Measurements from ENCODE around the gene KLHDC7A. TPM values are rescaled to one million over a fixed set of nuclear protein-coding genes. Genes with fewer than 3 reads are reported as not detected.

Gene KLHDC7A
- total and polyA plus RNA-seq, 12 donors: 0.09 to 0.14 (median 0.13) TPM; not detected in 7

DNA sequence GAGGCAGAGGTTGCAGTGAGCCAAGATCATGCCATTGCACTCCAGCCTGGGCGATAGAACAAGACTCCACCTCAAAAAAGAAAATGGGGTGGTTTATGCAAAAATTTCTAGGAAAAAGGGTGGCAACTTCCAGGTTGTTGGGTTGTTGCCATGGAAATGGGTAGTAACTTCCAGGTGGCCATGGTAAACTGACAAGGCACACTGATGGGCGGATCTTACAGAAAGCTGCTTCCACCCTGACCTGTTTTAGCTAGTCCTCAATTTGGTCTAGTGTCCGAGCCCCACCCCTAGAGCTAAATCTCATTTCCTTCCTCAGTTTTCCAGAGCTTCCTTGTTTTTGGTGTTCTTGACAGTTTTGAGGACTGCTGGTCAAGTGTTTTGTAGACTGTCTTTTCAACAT lies 13.6 kb downstream of the KLHDC7A start:
- WGBS, 2 donors: 66 to 75% methylated on average over 3 of the region's 3 CpGs
- no peaks in the 10 kb centered on the region for H3K36me3 ChIP-seq
- TF ChIP-seq, protein P1, sequence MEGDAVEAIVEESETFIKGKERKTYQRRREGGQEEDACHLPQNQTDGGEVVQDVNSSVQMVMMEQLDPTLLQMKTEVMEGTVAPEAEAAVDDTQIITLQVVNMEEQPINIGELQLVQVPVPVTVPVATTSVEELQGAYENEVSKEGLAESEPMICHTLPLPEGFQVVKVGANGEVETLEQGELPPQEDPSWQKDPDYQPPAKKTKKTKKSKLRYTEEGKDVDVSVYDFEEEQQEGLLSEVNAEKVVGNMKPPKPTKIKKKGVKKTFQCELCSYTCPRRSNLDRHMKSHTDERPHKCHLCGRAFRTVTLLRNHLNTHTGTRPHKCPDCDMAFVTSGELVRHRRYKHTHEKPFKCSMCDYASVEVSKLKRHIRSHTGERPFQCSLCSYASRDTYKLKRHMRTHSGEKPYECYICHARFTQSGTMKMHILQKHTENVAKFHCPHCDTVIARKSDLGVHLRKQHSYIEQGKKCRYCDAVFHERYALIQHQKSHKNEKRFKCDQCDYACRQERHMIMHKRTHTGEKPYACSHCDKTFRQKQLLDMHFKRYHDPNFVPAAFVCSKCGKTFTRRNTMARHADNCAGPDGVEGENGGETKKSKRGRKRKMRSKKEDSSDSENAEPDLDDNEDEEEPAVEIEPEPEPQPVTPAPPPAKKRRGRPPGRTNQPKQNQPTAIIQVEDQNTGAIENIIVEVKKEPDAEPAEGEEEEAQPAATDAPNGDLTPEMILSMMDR (IDR thresholded peaks at IDR 0.05): no peak
- H3K4me3 ChIP-seq: no peak overlapping the region
- intact Hi-C loops (cut with DNase I): no loop called here
- no peak overlapping the region for H3K27ac ChIP-seq
- H3K4me1 ChIP-seq: no peaks in the 10 kb centered on the region
- ATAC-seq (no peak), DNase-seq (no peak)
- H3K27me3 ChIP-seq: peaks cover 0 to 54% (median 25%) of the 10 kb centered on the region in 7 donors
- H3K9me3 ChIP-seq: peaks cover 0 to 24% (median 0%) of the 10 kb centered on the region in 11 donors

DNA sequence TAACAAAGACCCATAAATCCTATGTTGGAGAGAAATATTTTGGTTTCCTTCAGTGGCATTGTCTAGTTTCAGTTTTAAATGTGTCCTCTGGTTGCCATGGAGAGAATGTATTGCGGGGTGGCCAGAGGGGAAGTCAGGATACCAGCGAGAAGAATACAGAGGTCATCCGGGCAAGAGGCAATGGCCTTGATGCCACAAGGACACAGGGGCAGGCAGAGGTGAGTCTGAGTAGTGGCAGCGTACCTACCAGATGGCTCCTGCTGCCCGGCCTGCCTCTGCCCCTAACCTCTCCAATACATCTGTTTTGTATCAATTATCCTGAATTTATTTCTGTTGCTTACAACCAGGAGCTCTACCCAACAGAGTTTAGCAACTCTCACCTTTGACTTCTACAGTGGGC lies 14.9 kb downstream of the KLHDC7A start:
- Histone ChIP-seq H3K9me3 (peaks cover 0 to 17% (median 0%) of the 10 kb centered on the region in 11 donors), H3K36me3 (no peaks in the 10 kb centered on the region), H3K4me3 (no peak overlapping the region), H3K27ac (no peak overlapping the region), H3K4me1 (no peaks in the 10 kb centered on the region), H3K27me3 (peaks cover 0 to 55% (median 20%) of the 10 kb centered on the region in 7 donors)
- intact Hi-C loops (cut with DNase I): no loop called here
- DNase-seq (no peak), ATAC-seq (no peak)
- 75 to 78% methylated on average over 5 of the region's 5 CpGs for WGBS, 2 donors
- TF ChIP-seq, protein P1 (IDR thresholded peaks at IDR 0.05): no peak

DNA sequence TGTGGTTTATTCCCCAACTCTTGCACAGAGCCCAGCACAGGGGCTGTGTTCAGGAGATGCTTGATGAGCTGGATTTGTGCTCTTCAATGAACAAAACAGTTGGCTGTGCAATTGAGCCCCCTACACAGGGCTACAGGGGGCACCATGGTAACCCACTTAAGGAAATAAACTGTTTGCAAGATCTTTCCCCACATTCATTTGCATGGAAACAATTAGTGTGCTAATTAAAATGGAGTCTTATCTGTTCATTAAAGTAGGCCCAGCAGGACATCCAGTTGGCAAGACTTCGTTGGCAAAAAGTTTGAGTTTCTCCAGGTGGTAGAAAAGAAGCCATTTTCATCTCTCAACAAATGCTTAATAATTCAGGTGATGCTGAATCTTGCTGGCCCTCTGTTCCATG lies 15.3 kb downstream of the KLHDC7A start:
- Histone ChIP-seq H3K9me3 (peaks cover 0 to 17% (median 0%) of the 10 kb centered on the region in 11 donors), H3K27me3 (peaks cover 0 to 55% (median 16%) of the 10 kb centered on the region in 7 donors), H3K4me1 (no peaks in the 10 kb centered on the region), H3K36me3 (no peaks in the 10 kb centered on the region), H3K4me3 (no peak overlapping the region), H3K27ac (no peak overlapping the region)
- WGBS, 2 donors: 55 to 61% methylated on average over 1 of the region's 1 CpG
- DNase-seq (no peak), ATAC-seq (no peak)
- intact Hi-C loops (cut with DNase I): no loop called here
- TF ChIP-seq, protein P1 (IDR thresholded peaks at IDR 0.05): no peak

DNA sequence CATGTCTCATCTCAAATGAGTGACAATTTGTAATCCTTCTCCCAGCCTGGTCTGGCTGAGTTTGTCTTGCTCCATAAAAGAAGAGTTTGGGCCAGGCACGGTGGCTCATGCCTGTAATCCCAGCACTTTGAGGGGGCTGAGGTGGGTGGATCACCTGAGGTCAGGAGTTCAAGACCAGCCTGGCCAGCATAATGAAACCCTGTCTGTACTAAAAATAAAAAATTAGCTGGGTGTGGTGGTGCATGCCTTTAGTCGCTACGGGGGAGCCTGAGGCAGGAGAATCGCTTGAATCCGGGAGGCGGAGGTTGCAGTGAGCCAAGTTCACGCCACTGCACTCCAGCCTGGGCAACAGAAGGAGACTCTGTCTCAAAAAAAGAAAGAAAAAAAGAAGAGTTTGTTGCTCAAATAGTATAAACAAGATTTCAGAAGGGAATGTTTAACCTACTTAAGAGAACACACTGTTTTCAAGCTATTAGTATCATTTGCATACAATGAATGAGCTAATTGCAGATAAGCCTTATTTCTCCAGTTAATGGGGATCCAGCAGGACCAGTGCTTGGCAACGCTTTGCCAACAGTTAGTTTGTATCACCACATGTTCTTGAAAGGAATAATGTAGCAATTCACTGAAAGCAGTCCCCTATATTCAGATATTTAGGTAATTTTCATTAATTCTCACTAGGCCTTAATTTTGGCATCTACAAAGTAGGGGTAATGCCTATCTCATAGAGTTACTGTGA lies 15.9 kb downstream of the KLHDC7A start:
- TF ChIP-seq, protein P1 (IDR thresholded peaks at IDR 0.05): no peak
- 83 to 87% methylated on average over 8 of the region's 8 CpGs for WGBS, 2 donors
- Histone ChIP-seq H3K4me1 (no peaks in the 10 kb centered on the region), H3K36me3 (no peaks in the 10 kb centered on the region), H3K27me3 (peaks cover 0 to 57% (median 18%) of the 10 kb centered on the region in 7 donors), H3K9me3 (peaks cover 0 to 17% (median 0%) of the 10 kb centered on the region in 11 donors), H3K4me3 (no peak overlapping the region), H3K27ac (no peak overlapping the region)
- intact Hi-C loops (cut with DNase I): no loop called here
- no peak for ATAC-seq
- no peak for DNase-seq
